Measurements from ENCODE around the gene CELF4.

GRCh38 chr18:37362158-37362890 lies 203.3 kb downstream of the CELF4 start:
- TF ChIP-seq CTCF (IDR thresholded peaks at IDR 0.05; ENCODE audit: insufficient read depth, low read length) (no peak), POLR2AphosphoS5 (IDR thresholded peaks at IDR 0.05; ENCODE audit: low read depth) (no peak), REST (IDR thresholded peaks at IDR 0.05; ENCODE audit: insufficient replicate concordance, low read depth) (no peak)
